GM19035 (cell line): Measurements from ENCODE around the gene VAX1.

Experiments
- ATAC-seq: cut with Tn5 transposase; IDR thresholded peaks from one replicate; pipeline ENCODE4 v1.9.1; 2021; ENCODE audit not compliant: unreplicated experiment

VAX1 gene

GRCh38 chr10:117164592-117165537 is 26.8 kb upstream of the VAX1 start:
- no peak for ATAC-seq

DNA sequence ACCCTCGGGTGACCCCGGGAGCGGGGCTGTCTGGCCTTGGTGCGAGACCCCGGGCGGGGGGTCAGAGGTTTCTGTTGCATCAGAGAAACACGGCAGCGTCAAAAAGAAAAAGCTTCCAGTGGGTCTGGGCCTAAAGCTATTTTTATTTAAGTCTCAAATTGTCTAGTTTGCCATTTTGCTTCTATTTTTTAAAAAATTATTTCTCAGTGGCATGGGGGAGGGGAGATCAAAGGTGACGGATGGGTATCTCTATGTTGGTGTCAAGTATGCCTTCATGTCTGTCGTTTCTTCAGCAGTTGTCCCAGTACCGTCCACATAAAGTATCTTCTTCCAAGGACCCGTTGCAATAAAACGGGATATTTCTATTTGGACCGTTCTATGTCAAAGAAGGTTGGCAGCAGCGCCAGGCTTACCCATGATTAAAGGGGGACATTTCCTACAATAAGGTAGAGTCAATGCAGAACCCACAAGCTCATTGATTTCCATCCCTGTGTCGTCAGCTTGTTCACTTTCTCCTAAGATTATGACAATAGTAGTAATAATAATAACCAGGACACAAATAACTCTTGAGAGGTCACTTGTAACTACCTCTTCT is 26.0 kb upstream of the VAX1 start:
- ATAC-seq: no peak

GRCh38 chr10:117163061-117163953 is 25.2 kb upstream of the VAX1 start:
- no peak for ATAC-seq

DNA sequence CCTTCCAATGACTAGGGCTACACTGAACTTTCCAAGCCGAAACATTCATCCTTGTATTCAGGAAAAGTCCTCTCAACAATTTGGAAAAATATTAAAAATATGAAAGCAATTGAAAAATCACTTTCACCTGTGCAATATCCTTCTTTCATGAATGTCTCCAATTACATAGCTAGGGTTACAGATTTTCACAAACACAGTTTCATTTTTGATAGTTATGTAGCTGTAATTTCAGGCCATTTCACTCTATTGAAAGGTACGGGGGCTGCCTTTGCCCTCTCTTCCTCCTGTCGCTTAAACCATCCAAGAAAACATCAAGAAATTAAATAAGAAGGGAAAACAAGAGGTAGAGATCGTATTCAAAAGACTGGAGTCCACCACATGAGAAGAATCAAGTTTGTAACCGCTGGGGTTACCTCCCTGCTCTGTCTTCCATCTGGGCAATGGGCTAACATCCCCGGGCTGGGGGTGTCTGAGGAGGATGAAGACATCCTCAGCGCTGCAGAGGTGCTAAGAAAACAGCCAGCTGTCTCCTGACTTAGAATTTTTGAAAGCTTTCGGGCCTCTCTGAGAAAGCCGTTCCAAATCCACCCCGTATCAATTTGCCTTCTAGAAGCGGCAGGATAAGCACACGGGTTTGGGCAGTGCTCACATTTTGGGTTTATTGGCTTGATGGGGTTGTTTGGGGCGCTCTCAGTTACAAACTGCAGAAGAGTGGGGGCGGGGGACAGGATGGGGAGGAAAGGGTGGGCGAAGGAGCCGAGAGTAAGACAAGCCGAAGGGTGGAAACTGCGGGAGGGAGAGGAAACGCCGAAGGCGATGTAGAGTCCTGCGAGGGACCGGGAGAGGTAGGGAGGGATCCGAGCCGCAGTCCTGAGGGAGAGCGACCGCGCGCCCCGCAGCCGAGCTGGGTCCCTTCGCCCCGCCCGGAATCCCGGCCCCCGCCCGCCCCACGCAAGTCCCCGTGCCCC is 24.3 kb upstream of the VAX1 start:
- no peak for ATAC-seq

- no peak for ATAC-seq
These were observed 23.4 kb upstream of the VAX1 start for GRCh38 chr10:117161386-117162033.

GRCh38 chr10:117160567-117160966 is 22.5 kb upstream of the VAX1 start:
- ATAC-seq: no peak

- no peak for ATAC-seq
These were observed 21.3 kb upstream of the VAX1 start for GRCh38 chr10:117159390-117159789.

DNA sequence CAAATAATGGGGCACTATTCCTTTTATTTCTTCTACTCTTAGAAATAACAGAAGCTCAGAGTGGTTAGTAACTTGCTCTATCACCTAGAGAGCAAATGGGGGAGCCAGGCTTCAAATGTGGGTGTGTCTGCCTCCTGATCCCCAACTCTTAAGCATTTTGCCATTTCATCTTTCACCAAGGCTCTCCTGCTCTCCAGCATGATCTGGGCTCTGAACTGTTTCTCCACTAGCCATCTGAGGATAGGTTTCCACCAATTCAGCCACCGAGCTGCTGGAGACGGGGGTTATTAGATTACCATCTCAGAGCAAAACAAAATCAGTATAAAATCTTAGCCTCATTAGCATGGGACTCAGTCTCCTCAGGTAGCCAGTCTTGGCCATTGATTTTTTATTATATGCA is 20.2 kb upstream of the VAX1 start:
- no peak for ATAC-seq

DNA sequence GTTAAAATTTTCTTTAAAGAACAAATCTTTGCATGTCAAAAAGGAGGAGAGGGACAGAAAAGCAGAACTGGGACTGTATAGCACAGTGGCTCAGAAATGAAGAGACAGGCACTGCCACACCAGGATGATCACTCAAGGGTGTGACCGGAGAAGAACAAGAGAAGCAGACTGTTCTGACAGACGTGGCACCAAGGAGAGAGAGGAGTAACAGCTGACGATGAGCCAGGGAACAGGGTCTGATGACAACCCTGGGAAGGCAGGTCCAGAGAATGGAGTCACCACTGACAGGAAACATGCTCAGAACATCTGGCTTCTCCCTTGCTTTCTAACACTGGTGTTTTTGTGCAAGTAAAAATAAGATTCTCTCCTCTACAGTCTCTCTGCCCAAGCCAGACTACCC is 14.6 kb upstream of the VAX1 start:
- no peak for ATAC-seq

- ATAC-seq: no peak
These were observed 10.2 kb upstream of the VAX1 start for GRCh38 chr10:117148284-117148683.

- no peak for ATAC-seq
These were observed 6.9 kb upstream of the VAX1 start for GRCh38 chr10:117145019-117145418.

DNA sequence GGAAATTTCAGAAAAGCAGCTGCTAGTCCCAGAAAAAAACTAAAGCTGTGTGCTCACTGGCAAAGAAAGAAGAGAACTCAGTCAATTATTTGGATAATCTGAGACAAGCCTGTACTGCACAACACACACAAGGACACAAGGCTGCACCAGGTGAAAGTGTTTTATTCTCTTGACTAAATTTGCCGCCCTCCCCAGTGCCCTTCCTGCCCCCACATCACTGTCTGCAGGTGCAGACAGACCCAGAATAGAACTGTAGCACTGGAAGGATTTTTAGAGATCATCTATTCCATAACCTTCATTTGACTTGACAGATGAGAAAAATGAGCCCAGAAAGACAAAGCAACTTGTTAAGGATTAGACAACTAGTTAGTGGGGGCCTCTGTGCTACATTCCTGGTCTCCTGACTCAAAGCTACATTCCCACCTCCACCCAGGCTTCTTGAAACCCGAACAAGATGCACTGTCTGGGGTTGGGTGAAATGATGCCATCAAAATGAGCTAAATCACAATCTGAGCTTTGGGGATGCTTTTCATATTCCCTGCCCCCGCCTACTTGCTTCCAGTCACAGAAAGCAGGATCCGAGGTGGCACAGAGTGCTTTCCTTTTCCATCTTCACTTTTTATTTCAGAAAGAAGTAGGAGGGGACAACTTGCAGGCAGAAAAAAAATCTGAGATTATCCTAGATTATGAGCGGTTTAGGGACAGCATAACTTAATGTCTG is 5.2 kb upstream of the VAX1 start:
- ATAC-seq: no peak

DNA sequence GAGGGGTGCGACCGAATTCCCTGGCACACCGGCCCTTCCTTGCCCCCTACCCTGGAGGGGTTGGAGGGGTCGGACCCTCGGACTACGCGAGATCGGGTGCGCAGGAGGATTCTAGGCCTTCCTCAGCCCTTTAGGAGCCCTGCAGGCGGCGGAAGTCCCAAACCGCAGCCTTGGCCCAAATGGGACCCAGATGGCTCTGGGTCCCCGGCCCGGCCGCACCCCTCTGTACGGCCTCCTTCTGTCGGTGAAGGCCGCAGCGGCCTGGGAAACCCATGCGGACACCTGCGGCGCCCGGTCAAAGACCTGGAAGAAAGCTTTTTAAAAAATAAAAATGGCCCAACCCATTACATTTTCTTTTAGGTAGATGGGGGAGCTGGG is 2.4 kb upstream of the VAX1 start:
- ATAC-seq: no peak

DNA sequence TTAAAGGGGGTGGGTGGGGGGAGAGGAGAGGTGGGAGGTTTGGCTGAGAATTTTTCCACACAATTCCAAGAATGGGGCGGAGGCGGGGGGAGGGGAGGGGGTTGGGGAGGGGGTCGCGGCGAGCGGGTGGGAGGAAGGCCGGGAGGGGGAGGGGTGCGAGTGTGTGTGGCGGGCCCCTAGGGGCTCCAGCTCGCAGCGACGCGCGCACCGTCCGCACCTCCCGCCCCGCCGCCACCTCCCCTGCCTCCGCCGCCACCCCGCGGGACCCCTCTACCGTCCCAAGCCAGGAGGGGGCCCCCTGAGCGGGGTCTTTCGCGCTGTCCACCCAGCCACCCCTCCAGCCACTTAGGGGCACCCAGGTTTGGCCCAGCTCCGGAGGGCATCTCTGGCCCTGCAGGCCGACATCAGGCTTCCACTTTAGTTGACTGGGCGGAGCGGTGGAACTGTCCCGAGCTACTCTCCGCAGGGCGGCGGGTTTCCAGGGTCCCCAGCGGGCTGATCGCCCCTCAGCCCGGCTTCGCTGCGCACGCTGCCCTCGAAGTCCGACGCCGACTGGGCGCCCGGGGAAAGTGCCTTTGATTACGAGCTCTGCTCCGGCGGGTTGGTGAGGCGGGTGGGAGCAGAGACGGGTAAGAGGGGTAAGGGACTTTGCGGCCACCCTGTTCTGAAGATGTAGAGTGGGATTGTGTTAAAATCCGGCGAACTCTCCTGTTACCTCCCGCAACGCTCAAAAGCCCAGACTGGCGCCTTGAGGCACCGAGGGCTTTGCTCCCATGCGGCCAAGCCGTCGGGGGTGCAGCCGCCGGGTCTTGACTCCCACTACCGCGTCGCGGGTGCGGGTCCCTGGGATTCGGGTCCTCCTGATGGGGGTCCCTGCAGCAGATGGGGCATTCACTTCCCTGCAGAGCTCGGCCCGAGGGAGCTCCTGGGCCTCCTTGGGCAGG is 1.8 kb upstream of the VAX1 start:
- no peak for ATAC-seq

DNA sequence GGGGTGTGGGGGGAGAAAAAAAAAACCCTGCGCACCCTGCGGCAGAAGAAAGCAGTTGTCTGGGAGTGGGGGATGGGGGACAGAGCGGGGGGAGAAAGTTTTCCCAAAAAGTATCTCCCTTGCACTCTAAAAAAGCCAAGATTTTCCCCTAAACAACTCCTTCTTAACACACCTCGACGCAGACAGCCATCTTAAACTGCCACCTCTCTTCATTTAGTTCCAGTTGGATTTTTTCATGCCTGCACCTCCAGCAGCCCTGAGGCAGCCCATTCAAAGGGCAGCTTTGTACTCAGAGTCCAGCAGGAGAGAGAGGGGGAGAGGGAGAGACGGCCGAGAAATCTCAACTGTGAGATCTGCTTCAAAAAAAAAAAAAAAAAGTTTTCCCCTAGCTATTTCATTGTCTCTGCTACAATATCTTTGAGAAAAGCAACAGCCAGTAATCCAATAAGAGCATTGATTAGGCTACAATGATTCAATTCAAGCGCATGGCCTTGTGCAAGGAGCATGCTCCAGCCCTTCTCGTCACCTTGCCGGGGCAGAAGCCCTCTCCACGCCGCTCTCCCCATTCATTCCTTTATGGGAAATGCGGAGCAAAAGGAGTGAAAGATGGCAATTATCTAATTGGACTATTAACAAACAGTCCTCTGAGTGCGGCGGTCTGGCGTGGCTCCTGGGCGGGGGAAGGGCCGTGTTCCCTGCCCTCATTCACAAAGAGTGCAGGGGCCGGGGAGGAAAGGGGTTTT is 939 bp upstream of the VAX1 start:
- no peak for ATAC-seq

DNA sequence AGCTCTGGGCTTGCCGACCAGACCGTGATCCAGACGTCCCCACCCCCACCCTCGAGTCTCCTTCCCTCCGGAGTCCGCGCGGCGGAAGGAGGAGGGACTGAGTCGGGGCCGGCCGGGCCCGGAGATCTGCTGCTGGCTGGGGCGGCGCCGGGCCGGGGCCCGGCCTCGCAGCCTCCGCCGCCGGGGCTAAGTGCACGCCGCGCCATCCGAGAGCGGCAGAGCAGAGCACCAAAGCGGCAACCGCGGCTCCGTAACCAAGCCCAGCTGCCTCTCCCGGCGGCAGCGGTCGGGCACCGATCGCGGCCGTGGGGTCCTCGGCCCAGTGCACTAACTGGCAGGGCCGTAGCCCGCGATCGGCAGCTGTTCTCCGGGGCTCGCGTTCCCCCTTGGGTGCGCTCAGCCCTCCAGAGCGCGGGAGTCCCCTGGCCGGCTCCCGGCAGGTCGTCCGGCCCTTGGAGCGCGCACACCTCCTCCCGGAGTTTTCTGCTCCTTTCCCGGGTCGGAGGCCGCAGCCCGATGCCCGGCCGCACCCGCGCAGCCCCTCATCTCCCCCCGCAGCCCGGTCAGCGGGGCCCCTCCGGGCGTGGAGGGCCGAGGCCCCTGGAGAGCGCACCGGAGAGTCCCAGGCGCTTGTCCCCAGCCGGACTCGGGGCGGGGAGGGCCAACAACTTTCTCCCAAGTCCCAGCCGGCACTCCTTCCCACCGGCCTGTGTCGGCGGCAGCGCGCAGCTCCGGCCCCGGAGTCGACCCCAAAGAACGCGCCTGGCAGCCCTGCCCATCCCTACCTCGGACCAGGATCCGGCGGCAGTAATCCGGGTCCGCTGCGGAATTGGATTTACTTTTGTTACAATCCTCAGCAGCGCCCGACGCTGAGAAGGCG is 799 bp downstream of the VAX1 start:
- ATAC-seq: no peak
